HG03342 (cell line): Measurements from ENCODE around the gene ANKRD55.
A peak's percentile ranks its signal among the peaks of the same experiment; 100 is the strongest.
"Not testable (repeated sequence)": the region's sequence is repeated elsewhere in the genome, so short reads cannot be mapped to it uniquely, and the experiment has no call there.

ENCODE experiments used
- ATAC-seq: cut with Tn5 transposase; IDR thresholded peaks from one replicate; pipeline ENCODE4 v1.9.1; 2021; ENCODE audit warnings: mild to moderate bottlenecking, moderate library complexity; ENCODE audit not compliant: unreplicated experiment

The ANKRD55 gene

GRCh38 chr5:56172241-56172640, 60.9 kb downstream of the ANKRD55 start:
- ATAC-seq, result no peak

- ATAC-seq, result no peak
These were observed 62.6 kb downstream of the ANKRD55 start for GRCh38 chr5:56170557-56170956.

- ATAC-seq, result no peak
These were observed 63.2 kb downstream of the ANKRD55 start for GRCh38 chr5:56169949-56170348.

GRCh38 chr5:56169281-56169680, 63.8 kb downstream of the ANKRD55 start:
- no peak for ATAC-seq

GRCh38 chr5:56168066-56168478, 65.1 kb downstream of the ANKRD55 start:
- ATAC-seq, result no peak

GRCh38 chr5:56167519-56167918, 65.6 kb downstream of the ANKRD55 start:
- no peak for ATAC-seq

GRCh38 chr5:56166671-56167385, 66.3 kb downstream of the ANKRD55 start:
- no peak for ATAC-seq

GRCh38 chr5:56164376-56164775, 68.8 kb downstream of the ANKRD55 start:
- ATAC-seq, result no peak

GRCh38 chr5:56161927-56162326, 71.2 kb downstream of the ANKRD55 start:
- ATAC-seq, result no peak

- ATAC-seq, result no peak
These were observed 71.7 kb downstream of the ANKRD55 start for GRCh38 chr5:56161439-56161823.

GRCh38 chr5:56160723-56161438, 72.2 kb downstream of the ANKRD55 start:
- ATAC-seq, result no peak

GRCh38 chr5:56159521-56159947, 73.6 kb downstream of the ANKRD55 start:
- ATAC-seq, result no peak

GRCh38 chr5:56158331-56158960, 74.7 kb downstream of the ANKRD55 start:
- no peak for ATAC-seq

GRCh38 chr5:56157191-56157621, 75.9 kb downstream of the ANKRD55 start:
- not testable (repeated sequence) for ATAC-seq

GRCh38 chr5:56156585-56157190, 76.4 kb downstream of the ANKRD55 start:
- peak; percentile 73 for ATAC-seq

- ATAC-seq, result peak; percentile 18
These were observed 77.0 kb downstream of the ANKRD55 start for GRCh38 chr5:56155992-56156584.

GRCh38 chr5:56154732-56155484, 78.2 kb downstream of the ANKRD55 start:
- no peak for ATAC-seq

GRCh38 chr5:56152437-56152836, 80.7 kb downstream of the ANKRD55 start:
- no peak for ATAC-seq

GRCh38 chr5:56150756-56151155, 82.4 kb downstream of the ANKRD55 start:
- not testable (repeated sequence) for ATAC-seq

GRCh38 chr5:56148453-56148971, 84.6 kb downstream of the ANKRD55 start:
- peak; percentile 93 for ATAC-seq
